Stomach (tissue), 4 donors: ENCODE data around the gene PPT2.

Source experiments
- POLR2A ChIP-seq, 4 donors: fragments of 450-650 bp; IDR thresholded peaks; one replicate each; pipeline ENCODE4 v1.6.1; 2016; ENCODE audit warnings: antibody characterized with exemption in 4 of 4, control low read depth in 2 of 4, mild to moderate bottlenecking in 1 of 4, moderate library complexity in 1 of 4
- POLR2AphosphoS5 ChIP-seq, 3 donors: sonication (generic); formaldehyde crosslinking; IDR thresholded peaks; one replicate each; pipeline ENCODE4 v1.6.1; 2016; ENCODE audit warnings: antibody characterized with exemption in 3 of 3

DNA sequence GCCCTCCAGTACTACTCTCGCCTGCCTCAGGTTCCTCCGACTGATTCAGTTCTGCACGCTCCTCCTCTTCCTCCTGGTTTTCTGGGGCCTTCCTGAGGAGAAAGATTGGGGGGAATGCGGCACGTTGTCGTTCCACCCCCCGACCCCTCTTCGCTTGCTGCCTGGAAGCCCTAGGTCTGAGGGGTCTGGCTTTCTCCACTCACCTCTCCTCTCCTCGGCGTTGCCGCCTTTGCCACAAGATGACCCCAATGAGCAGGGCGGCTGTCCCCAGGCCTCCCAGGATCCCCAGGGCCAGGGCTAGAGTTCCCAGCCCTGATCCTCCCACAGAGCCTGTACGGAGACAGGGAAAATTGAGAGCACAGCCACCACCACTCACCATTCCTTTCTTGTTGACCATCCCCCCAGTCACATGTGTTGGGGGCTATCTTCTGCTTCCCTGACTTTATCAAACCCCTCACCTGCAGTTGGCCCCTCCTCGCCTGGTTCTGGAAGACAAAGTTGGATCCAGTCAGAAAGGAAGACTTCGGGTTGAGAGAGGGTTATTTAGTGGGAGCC lies 27.3 kb downstream of the PPT2 start:
- TF ChIP-seq POLR2A (IDR thresholded peaks at IDR 0.05) (no peak), POLR2AphosphoS5 (IDR thresholded peaks at IDR 0.05) (no peak)
